DMS79 treated with DMSO at 0.1 percent for 48 hours (cell line): ENCODE results near the gene NLRP4.

Experiments used
- DNase-seq: peaks from one replicate; lab custom pipeline; 2025; lab: John Stamatoyannopoulos, UW

Gene NLRP4, protein sequence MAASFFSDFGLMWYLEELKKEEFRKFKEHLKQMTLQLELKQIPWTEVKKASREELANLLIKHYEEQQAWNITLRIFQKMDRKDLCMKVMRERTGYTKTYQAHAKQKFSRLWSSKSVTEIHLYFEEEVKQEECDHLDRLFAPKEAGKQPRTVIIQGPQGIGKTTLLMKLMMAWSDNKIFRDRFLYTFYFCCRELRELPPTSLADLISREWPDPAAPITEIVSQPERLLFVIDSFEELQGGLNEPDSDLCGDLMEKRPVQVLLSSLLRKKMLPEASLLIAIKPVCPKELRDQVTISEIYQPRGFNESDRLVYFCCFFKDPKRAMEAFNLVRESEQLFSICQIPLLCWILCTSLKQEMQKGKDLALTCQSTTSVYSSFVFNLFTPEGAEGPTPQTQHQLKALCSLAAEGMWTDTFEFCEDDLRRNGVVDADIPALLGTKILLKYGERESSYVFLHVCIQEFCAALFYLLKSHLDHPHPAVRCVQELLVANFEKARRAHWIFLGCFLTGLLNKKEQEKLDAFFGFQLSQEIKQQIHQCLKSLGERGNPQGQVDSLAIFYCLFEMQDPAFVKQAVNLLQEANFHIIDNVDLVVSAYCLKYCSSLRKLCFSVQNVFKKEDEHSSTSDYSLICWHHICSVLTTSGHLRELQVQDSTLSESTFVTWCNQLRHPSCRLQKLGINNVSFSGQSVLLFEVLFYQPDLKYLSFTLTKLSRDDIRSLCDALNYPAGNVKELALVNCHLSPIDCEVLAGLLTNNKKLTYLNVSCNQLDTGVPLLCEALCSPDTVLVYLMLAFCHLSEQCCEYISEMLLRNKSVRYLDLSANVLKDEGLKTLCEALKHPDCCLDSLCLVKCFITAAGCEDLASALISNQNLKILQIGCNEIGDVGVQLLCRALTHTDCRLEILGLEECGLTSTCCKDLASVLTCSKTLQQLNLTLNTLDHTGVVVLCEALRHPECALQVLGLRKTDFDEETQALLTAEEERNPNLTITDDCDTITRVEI

DNA sequence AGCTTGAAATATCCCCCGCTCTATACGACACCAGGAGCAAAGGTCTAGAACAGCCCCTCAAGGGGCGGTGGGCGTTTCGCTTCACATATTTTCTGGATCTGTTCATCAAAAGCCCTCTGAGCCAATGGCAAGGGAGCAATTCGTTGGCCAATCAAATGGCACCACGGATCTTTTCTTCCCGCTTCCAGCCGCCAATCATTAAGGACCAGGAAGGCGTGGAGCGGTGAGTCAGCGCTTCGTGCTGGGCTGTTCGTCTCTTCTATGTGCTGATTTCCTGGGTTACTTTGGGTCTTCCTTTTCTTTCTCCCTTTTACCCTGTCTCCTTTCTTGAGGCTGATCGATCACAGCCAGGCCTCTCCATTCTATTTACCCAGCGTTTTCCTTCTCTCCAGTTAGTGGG, at the start of gene NLRP4:
NLRP4 (plus strand) TSS at position 201 of the 400 bp plus-strand sequence. CDS start 15,541 bp downstream, outside the sequence.
- DNase-seq, result no peak

- DNase-seq, result no peak
Observed at GRCh38 chr19:55795021-55795420, 41.3 kb upstream of the NLRP4 start.

DNA sequence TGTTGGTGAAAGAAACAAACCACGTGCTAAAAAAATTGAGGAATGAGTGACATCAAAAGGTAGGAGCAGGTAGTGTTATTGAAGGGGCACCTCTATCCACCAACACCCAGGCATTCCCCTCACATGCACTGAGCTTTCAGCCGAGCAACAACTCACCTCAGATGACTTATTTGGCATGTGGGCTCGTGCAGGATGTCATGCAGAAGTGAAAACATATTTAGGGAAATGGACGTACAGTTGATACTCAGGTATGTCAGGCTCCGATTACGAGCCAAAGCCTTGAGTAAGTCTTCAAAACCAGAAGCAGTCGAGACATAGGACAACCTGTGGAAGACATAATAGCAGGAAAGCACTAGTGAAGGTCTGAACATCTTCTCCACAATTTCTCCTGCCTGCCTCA, 34.9 kb upstream of the NLRP4 start:
- no peak for DNase-seq

- DNase-seq, result no peak
Observed at GRCh38 chr19:55802281-55802680, 34.1 kb upstream of the NLRP4 start.

DNA sequence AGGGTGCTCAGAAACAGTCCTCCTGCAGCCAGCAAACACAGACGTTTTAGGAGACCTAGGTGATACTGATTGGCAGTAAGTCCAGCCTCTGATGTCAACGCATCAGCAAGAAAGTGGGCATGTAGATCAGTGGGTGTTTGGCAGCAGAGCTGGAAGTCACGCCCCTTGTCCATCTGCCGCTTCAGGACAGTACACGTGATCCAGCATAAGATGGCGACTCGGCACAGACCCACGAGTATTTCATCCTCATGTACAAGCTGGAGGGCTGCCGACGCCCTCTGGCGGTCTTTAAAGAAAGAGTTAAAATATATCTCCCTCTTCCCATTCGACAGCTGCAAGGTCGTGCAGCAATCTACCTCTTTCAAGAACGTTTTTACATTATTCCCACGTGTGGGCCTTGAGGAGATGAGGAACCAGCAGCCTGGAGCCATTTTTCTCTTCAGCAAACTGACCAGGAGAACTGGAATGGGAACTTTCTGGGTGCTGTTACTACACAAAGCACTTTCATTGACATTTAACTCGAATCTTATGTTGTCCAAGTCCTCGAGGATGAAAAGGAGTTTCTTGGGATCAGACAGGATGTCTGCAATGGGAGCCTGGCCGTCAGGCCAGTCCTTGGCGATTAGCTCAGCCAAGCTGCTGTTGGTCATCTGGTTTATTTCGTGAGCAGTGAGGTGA, 26.8 kb upstream of the NLRP4 start:
- peak; percentile 93 for DNase-seq

DNA sequence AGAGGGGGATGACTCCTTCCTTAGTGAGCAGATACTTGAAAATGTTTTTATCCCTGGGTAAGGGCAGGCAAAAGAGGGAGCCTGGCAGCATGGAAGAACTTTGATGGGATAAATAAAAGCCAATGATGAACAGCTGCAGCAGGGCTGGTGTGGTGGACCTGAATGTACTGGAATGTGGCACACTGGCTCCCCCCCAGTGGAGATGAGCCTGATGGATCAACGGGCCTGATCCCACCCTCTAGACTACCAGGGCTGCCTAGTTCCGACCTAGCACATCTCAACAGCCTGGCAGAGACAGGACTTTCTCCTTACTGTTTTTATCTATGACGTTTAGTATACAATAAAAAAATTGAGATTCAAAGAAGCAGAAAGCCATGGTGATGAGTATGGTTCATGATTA, 25.0 kb upstream of the NLRP4 start:
- DNase-seq, result no peak

- DNase-seq, result no peak
Observed at GRCh38 chr19:55812449-55812848, 23.9 kb upstream of the NLRP4 start.

DNA sequence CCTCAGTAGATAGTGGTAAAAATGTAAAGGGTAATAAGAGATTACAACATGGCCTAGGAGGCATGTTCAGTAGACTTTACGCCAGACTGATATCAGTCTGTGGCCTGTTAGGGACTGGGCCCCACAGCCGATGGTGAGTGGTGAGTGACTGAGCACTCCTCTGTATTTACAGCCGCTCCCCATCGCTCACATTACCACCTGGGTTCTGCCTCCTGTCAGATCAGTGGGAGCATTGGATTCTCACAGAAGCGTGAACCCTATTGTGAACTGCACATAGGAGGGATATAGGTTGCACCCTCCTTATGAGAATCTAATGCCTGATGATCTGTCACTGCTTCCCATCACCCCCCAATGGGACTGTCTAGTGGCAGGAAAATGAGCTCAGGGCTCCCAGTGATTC, 22.4 kb upstream of the NLRP4 start:
- no peak for DNase-seq

DNA sequence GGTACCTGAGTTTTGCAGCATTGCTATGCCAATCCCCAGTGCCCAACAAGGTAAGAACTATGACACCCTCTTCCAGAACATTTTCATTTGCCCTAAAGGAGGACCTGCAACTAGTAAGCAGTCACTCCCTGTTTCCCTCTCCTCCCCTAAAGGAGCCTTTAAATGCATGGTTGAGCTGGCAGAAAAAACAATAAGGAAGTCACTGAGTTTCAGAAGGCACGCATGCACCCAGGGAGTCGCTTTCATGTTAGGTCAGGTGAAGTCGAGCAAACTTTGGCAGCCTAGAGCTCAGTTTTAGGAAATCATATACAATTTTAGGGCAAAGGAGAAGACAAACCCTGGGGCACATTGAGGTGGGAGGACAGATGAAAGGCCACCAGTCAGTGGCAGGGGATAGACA, 16.3 kb upstream of the NLRP4 start:
- no peak for DNase-seq

DNA sequence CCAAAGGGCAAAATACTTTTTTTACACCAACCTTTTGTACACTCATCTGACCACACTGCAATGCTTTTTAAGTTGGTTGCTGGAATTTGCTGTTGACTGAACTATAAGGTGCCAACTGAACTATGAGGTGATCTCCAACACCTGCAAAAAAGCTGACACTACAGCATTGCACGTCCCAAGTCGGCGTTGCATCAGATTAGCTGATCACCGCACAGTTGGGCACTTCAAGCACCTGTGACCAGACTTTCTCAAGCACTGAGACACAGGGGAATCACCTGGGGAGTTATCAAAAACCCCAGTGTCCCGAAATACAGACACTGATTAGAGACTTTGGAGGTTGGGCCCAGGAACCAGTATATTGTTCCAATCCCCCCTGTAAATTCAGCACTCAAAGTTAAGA, 5.7 kb upstream of the NLRP4 start:
- DNase-seq, result no peak

GRCh38 chr19:55831846-55832245, 4.5 kb upstream of the NLRP4 start, which contains the start of gene NLRP11:
Gene NLRP11, minus strand, starts transcription at chr19:55831999. Its CDS starts 13,825 bp downstream, at chr19:55818174.
- DNase-seq, result no peak

DNA sequence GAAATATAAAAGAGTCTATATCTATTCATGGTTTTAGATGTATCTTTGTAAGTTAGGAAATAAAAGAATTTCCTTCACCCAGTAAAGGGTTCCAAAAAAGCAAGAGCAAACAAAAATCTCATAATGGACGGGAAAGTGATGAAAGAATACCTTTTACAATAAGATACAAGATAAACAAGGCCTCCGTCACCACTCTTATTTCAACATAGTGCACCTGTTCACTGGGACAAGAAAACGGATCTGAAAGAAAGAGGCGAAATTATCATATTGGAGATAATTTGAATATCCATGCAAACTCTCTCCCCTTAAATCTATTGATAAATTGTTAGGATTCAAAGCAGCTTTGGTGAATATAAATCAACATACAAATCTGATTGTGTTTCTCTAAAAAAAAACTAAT, 3.7 kb upstream of the NLRP4 start:
- DNase-seq, result no peak

DNA sequence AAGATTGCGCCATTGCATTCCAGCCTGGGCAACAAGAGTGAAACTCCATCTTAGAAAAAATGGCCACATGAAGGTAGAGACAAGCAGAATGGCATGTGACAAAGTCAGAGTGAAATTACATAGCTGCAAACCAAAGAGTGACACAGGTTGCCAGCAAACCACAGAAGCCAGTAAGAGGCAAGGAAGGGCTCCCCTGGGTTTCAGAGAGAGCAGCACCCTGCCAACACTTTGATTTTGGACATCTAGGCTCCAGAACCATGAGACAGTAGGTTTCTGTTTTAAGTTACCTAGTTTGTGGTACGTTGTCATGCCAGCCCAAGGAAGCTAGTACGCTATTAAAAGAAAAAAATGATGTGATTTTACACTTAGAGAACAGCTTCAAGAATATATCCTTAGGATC, 1.9 kb downstream of the NLRP4 start:
- DNase-seq, result no peak

GRCh38 chr19:55838906-55839305, 2.6 kb downstream of the NLRP4 start:
- DNase-seq, result no peak

DNA sequence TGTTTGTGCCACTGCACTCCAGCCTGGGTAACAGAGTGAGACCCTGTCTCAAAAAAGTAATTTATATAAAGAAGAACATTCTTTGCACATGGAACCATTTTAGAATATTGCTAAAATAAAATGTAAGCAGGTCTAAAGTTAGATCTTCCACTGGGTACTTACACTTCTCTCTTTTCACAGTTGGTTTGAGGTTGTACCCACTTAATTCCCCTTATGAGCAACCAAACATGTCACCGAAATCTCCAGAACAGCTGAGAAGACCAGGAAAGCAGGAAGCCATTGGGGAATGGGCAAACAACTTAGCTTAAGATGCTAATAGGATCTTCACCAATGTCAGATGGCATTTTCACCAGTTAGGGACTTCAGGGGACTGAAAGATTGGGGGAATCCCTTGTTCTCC, 18.8 kb downstream of the NLRP4 start:
- no peak for DNase-seq

GRCh38 chr19:55857149-55857548, 20.8 kb downstream of the NLRP4 start:
- DNase-seq, result no peak

DNA sequence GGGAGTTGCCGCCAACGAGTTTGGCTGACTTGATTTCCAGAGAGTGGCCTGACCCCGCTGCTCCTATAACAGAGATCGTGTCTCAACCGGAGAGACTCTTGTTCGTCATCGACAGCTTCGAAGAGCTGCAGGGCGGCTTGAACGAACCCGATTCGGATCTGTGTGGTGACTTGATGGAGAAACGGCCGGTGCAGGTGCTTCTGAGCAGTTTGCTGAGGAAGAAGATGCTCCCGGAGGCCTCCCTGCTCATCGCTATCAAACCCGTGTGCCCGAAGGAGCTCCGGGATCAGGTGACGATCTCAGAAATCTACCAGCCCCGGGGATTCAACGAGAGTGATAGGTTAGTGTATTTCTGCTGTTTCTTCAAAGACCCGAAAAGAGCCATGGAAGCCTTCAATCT, 21.6 kb downstream of the NLRP4 start:
- DNase-seq, result no peak

DNA sequence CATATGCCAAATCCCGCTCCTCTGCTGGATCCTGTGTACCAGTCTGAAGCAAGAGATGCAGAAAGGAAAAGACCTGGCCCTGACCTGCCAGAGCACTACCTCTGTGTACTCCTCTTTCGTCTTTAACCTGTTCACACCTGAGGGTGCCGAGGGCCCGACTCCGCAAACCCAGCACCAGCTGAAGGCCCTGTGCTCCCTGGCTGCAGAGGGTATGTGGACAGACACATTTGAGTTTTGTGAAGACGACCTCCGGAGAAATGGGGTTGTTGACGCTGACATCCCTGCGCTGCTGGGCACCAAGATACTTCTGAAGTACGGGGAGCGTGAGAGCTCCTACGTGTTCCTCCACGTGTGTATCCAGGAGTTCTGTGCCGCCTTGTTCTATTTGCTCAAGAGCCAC, 22.1 kb downstream of the NLRP4 start:
- DNase-seq, result no peak

DNA sequence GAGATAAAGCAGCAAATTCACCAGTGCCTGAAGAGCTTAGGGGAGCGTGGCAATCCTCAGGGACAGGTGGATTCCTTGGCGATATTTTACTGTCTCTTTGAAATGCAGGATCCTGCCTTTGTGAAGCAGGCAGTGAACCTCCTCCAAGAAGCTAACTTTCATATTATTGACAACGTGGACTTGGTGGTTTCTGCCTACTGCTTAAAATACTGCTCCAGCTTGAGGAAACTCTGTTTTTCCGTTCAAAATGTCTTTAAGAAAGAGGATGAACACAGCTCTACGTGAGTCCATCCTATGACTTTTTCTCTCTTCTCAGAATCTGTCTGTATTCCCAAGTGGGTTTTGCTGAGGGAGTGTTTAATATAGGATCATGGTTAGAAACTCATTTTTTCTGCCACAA, 22.6 kb downstream of the NLRP4 start:
- DNase-seq, result no peak

- DNase-seq, result no peak
Observed at GRCh38 chr19:55866521-55866920, 30.2 kb downstream of the NLRP4 start.

GRCh38 chr19:55867101-55867500, 30.8 kb downstream of the NLRP4 start:
- no peak for DNase-seq

- no peak for DNase-seq
Observed at GRCh38 chr19:55870736-55871135, 34.4 kb downstream of the NLRP4 start.
